ENCODE results near the gene VPS35. TPM values are rescaled to one million over a fixed set of nuclear protein-coding genes. Genes with fewer than 3 reads are reported as not detected.
A peak's percentile ranks its signal among the peaks of the same experiment; 100 is the strongest.

VPS35 gene
- total and polyA plus RNA-seq, 2 of the 13 experiments (the other 11 are each of a cell fraction or from before 2014, with no cell fraction given), result 30.7 to 136 TPM

GRCh38 chr16:46689365-46690280 is 645 bp upstream of the VPS35 start, which contains the start of gene ORC6 (continued):
- TF ChIP-seq RERE (CRISPR knock-in tag; IDR thresholded peaks at IDR 0.05; ENCODE audit: low read depth), result no peak; the same call in 1 of the 2 replicates
- TF ChIP-seq TBP (CRISPR knock-in tag; IDR thresholded peaks at IDR 0.05), result 0 out of 2 replicates have a peak, but pooled peaks have one; percentile 11
- TF ChIP-seq MED13 (CRISPR knock-in tag; IDR thresholded peaks at IDR 0.05), result no peak; the same call in none of the 2 replicates
- TF ChIP-seq ETV5 (CRISPR knock-in tag; IDR thresholded peaks at IDR 0.05; ENCODE audit: borderline replicate concordance), result no peak
- TF ChIP-seq FOXC1 (CRISPR knock-in tag; IDR thresholded peaks at IDR 0.05; ENCODE audit: borderline replicate concordance), result no peak
- TF ChIP-seq XBP1 (CRISPR knock-in tag; IDR thresholded peaks at IDR 0.05), result no peak
- TF ChIP-seq GZF1 (CRISPR knock-in tag; IDR thresholded peaks at IDR 0.05), result peak; percentile 3; the same call in 1 of the 2 replicates
- no peak; the same call in 1 of the 2 replicates for TF ChIP-seq GTF3A (CRISPR knock-in tag; conservative IDR thresholded peaks at IDR 0.05)
- no peak for TF ChIP-seq HMG20B (CRISPR knock-in tag; conservative IDR thresholded peaks at IDR 0.05)
- no peak for TF ChIP-seq FOSL1 (CRISPR knock-in tag; IDR thresholded peaks at IDR 0.05; ENCODE audit: borderline replicate concordance)
- no peak for TF ChIP-seq RFX5 (IDR thresholded peaks at IDR 0.05; ENCODE audit: low read depth, low read length)
- TF ChIP-seq ZNF777 (CRISPR knock-in tag; IDR thresholded peaks at IDR 0.05), result no peak; the same call in 1 of the 2 replicates
- TF ChIP-seq ATAD3A (CRISPR knock-in tag; IDR thresholded peaks at IDR 0.05), result no peak
- TF ChIP-seq, protein P1, sequence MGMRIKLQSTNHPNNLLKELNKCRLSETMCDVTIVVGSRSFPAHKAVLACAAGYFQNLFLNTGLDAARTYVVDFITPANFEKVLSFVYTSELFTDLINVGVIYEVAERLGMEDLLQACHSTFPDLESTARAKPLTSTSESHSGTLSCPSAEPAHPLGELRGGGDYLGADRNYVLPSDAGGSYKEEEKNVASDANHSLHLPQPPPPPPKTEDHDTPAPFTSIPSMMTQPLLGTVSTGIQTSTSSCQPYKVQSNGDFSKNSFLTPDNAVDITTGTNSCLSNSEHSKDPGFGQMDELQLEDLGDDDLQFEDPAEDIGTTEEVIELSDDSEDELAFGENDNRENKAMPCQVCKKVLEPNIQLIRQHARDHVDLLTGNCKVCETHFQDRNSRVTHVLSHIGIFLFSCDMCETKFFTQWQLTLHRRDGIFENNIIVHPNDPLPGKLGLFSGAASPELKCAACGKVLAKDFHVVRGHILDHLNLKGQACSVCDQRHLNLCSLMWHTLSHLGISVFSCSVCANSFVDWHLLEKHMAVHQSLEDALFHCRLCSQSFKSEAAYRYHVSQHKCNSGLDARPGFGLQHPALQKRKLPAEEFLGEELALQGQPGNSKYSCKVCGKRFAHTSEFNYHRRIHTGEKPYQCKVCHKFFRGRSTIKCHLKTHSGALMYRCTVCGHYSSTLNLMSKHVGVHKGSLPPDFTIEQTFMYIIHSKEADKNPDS (CRISPR knock-in tag; IDR thresholded peaks at IDR 0.05), result no peak
- TF ChIP-seq, protein P2, sequence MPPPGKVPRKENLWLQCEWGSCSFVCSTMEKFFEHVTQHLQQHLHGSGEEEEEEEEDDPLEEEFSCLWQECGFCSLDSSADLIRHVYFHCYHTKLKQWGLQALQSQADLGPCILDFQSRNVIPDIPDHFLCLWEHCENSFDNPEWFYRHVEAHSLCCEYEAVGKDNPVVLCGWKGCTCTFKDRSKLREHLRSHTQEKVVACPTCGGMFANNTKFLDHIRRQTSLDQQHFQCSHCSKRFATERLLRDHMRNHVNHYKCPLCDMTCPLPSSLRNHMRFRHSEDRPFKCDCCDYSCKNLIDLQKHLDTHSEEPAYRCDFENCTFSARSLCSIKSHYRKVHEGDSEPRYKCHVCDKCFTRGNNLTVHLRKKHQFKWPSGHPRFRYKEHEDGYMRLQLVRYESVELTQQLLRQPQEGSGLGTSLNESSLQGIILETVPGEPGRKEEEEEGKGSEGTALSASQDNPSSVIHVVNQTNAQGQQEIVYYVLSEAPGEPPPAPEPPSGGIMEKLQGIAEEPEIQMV (CRISPR knock-in tag; IDR thresholded peaks at IDR 0.05; ENCODE audit: low read depth), result peak; percentile 43; the same call in 1 of the 2 replicates
- TF ChIP-seq DPF2 (CRISPR knock-in tag; IDR thresholded peaks at IDR 0.05; ENCODE audit: borderline replicate concordance, low read depth), result 0 out of 2 replicates have a peak, but pooled peaks have one; percentile 47
- no peak for TF ChIP-seq TOE1 (CRISPR knock-in tag; IDR thresholded peaks at IDR 0.05)
- no peak for TF ChIP-seq SMAD9 (CRISPR knock-in tag; IDR thresholded peaks at IDR 0.05)
- no peak; the same call in none of the 2 replicates for TF ChIP-seq ZNF792 (CRISPR knock-in tag; IDR thresholded peaks at IDR 0.05)
- peak; percentile 12; the same call in 1 of the 2 replicates for TF ChIP-seq ZSCAN21 (CRISPR knock-in tag; IDR thresholded peaks at IDR 0.05; ENCODE audit: borderline replicate concordance)
- peak; percentile 36; the same call in 1 of the 2 replicates for TF ChIP-seq ZNF205 (CRISPR knock-in tag; IDR thresholded peaks at IDR 0.05)
